ENCODE measurements around the gene TAP1. TPM values are rescaled to one million over a fixed set of nuclear protein-coding genes. Genes with fewer than 3 reads are reported as not detected.

Gene TAP1
- total and polyA plus RNA-seq, 9 of the 15 experiments (the other 6 are each of a cell fraction or from before 2014, with no cell fraction given): 1.3 to 6.0 (median 4.2) TPM

DNA sequence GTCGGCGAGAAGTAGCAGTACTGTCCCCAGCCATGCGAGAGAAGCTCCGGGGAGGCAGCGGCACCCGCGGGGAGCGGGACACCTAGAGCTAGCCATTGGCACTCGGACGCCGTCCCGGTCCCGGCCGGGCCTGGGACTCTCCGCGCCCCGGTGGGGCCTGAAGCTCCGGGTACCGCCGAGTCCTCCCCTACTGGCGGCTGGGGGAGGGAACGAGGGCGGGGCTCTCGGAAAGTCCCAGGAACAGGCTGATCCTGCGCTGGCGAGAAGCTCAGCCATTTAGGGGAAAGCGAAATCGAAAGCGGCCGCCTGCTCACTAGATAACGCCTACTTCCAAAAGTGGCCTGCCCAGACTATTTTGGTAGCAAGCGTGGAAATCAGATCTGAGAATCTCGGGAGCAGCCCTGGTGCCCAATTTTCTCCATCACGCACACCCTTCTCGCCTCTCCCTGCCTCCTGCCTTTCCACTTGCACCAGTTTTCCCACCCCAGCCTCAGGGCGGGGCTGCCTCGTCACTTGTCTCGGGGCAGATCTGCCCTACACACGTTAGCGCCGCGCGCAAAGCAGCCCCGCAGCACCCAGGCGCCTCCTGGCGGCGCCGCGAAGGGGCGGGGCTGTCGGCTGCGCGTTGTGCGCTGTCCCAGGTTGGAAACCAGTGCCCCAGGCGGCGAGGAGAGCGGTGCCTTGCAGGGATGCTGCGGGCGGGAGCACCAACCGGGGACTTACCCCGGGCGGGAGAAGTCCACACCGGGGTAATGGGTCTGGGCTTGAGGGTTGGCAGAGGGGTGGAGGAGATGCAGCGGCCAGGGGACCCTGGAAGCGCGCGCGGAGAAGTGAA, at the start of gene TAP1, which contains the start of gene PSMB9 (continued):
- TF ChIP-seq, protein P1, sequence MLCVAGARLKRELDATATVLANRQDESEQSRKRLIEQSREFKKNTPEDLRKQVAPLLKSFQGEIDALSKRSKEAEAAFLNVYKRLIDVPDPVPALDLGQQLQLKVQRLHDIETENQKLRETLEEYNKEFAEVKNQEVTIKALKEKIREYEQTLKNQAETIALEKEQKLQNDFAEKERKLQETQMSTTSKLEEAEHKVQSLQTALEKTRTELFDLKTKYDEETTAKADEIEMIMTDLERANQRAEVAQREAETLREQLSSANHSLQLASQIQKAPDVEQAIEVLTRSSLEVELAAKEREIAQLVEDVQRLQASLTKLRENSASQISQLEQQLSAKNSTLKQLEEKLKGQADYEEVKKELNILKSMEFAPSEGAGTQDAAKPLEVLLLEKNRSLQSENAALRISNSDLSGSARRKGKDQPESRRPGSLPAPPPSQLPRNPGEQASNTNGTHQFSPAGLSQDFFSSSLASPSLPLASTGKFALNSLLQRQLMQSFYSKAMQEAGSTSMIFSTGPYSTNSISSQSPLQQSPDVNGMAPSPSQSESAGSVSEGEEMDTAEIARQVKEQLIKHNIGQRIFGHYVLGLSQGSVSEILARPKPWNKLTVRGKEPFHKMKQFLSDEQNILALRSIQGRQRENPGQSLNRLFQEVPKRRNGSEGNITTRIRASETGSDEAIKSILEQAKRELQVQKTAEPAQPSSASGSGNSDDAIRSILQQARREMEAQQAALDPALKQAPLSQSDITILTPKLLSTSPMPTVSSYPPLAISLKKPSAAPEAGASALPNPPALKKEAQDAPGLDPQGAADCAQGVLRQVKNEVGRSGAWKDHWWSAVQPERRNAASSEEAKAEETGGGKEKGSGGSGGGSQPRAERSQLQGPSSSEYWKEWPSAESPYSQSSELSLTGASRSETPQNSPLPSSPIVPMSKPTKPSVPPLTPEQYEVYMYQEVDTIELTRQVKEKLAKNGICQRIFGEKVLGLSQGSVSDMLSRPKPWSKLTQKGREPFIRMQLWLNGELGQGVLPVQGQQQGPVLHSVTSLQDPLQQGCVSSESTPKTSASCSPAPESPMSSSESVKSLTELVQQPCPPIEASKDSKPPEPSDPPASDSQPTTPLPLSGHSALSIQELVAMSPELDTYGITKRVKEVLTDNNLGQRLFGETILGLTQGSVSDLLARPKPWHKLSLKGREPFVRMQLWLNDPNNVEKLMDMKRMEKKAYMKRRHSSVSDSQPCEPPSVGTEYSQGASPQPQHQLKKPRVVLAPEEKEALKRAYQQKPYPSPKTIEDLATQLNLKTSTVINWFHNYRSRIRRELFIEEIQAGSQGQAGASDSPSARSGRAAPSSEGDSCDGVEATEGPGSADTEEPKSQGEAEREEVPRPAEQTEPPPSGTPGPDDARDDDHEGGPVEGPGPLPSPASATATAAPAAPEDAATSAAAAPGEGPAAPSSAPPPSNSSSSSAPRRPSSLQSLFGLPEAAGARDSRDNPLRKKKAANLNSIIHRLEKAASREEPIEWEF (CRISPR knock-in tag; IDR thresholded peaks at IDR 0.05): no peak
- TF ChIP-seq PYGO2 (tag; IDR thresholded peaks at IDR 0.05) (no peak), ZNF324 (CRISPR knock-in tag; IDR thresholded peaks at IDR 0.05) (no peak), PHF21A (IDR thresholded peaks at IDR 0.05; ENCODE audit: borderline replicate concordance, low read depth) (0 out of 2 replicates have a peak, but pooled peaks have one; percentile 65), DDX20 (tag; IDR thresholded peaks at IDR 0.05; ENCODE audit: low read depth) (no peak), HDAC6 (IDR thresholded peaks at IDR 0.05; ENCODE audit: low read depth, low read length) (no peak), ZNF143 (CRISPR knock-in tag; IDR thresholded peaks at IDR 0.05) (no peak), ILK (tag; IDR thresholded peaks at IDR 0.05; ENCODE audit: borderline replicate concordance, low read depth) (no peak), SAFB (IDR thresholded peaks at IDR 0.05; ENCODE audit: borderline replicate concordance, low read depth, low read length) (no peak), ZFP30 (CRISPR knock-in tag; IDR thresholded peaks at IDR 0.05; ENCODE audit: borderline replicate concordance) (no peak)
- TF ChIP-seq, protein P2, sequence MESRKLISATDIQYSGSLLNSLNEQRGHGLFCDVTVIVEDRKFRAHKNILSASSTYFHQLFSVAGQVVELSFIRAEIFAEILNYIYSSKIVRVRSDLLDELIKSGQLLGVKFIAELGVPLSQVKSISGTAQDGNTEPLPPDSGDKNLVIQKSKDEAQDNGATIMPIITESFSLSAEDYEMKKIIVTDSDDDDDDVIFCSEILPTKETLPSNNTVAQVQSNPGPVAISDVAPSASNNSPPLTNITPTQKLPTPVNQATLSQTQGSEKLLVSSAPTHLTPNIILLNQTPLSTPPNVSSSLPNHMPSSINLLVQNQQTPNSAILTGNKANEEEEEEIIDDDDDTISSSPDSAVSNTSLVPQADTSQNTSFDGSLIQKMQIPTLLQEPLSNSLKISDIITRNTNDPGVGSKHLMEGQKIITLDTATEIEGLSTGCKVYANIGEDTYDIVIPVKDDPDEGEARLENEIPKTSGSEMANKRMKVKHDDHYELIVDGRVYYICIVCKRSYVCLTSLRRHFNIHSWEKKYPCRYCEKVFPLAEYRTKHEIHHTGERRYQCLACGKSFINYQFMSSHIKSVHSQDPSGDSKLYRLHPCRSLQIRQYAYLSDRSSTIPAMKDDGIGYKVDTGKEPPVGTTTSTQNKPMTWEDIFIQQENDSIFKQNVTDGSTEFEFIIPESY (CRISPR knock-in tag; IDR thresholded peaks at IDR 0.05): peak; percentile 77; the same call in 1 of the 2 replicates
- TF ChIP-seq, protein P3, sequence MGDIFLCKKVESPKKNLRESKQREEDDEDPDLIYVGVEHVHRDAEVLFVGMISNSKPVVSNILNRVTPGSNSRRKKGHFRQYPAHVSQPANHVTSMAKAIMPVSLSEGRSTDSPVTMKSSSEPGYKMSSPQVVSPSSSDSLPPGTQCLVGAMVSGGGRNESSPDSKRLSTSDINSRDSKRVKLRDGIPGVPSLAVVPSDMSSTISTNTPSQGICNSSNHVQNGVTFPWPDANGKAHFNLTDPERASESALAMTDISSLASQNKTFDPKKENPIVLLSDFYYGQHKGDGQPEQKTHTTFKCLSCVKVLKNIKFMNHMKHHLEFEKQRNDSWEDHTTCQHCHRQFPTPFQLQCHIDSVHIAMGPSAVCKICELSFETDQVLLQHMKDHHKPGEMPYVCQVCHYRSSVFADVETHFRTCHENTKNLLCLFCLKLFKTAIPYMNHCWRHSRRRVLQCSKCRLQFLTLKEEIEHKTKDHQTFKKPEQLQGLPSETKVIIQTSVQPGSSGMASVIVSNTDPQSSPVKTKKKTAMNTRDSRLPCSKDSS (IDR thresholded peaks at IDR 0.05; ENCODE audit: low read depth, partially characterized antibody): no peak
- TF ChIP-seq, protein P4, sequence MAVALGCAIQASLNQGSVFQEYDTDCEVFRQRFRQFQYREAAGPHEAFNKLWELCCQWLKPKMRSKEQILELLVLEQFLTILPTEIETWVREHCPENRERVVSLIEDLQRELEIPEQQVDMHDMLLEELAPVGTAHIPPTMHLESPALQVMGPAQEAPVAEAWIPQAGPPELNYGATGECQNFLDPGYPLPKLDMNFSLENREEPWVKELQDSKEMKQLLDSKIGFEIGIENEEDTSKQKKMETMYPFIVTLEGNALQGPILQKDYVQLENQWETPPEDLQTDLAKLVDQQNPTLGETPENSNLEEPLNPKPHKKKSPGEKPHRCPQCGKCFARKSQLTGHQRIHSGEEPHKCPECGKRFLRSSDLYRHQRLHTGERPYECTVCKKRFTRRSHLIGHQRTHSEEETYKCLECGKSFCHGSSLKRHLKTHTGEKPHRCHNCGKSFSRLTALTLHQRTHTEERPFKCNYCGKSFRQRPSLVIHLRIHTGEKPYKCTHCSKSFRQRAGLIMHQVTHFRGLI (CRISPR knock-in tag; IDR thresholded peaks at IDR 0.05): no peak
- TF ChIP-seq, protein P5, sequence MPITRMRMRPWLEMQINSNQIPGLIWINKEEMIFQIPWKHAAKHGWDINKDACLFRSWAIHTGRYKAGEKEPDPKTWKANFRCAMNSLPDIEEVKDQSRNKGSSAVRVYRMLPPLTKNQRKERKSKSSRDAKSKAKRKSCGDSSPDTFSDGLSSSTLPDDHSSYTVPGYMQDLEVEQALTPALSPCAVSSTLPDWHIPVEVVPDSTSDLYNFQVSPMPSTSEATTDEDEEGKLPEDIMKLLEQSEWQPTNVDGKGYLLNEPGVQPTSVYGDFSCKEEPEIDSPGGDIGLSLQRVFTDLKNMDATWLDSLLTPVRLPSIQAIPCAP (CRISPR knock-in tag; IDR thresholded peaks at IDR 0.05; ENCODE audit: borderline replicate concordance): peak; percentile 97

Measured in K562 (cell line).